ENCODE measurements around the gene F9.

DNA sequence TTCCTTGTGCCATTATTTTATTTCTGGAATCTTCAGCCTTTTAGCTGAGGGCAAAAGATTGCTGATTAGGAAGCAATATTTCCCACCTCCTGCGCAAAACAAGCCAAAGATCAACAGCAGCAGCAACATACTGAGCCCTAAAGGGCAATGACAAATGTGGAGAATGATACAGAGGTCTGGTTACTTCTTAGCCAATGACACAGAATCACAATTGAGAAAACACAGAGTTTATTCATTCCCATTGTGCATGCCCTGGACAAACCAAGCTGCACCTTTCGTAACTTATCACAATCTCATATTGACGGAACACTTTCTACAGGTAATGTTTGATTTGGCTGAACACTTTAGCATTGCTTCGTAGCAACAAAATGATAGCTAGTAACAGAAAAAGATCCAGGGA lies 13.4 kb downstream of the F9 start:
- no peak for TF ChIP-seq NFRKB (IDR thresholded peaks at IDR 0.05)
- TF ChIP-seq SP1 (IDR thresholded peaks at IDR 0.05) = no peak
- TF ChIP-seq BHLHE40 (IDR thresholded peaks at IDR 0.05; ENCODE audit: borderline replicate concordance) = no peak
- no peak for TF ChIP-seq CTBP1 (IDR thresholded peaks at IDR 0.05; ENCODE audit: borderline replicate concordance)
- no peak for TF ChIP-seq ARNT (IDR thresholded peaks at IDR 0.05)
- no peak for TF ChIP-seq FOXM1 (IDR thresholded peaks at IDR 0.05; ENCODE audit: borderline replicate concordance)
